HCT116 (cell line): ENCODE data around the gene LDLR. TPM values are rescaled to one million over a fixed set of nuclear protein-coding genes. Genes with fewer than 3 reads are reported as not detected.
"Not testable (repeated sequence)": the region's sequence is repeated elsewhere in the genome, so short reads cannot be mapped to it uniquely, and the experiment has no call there.

Source experiments
- ATAC-seq: fragments of 200-7000 bp; cut with Tn5 transposase; 2 replicates; pipeline ENCODE4 v1.9.1; 2020; ENCODE audit warnings: mild to moderate bottlenecking, moderate library complexity
- BruUV-seq: library from RNA; stranded (reverse); fragments of 400-500 nt; replicated peaks from 2 replicates; lab custom pipeline; 2021; lab: Mats Ljungman, UMichigan
- CTCF ChIA-PET: fragments of 300-600 bp; sonication (Branson Sonifier 250); formaldehyde crosslinking; loops from one replicate; lab custom pipeline; 2021; ENCODE audit warnings: antibody characterized with exemption; lab: Charles Lee
- POLR2A ChIA-PET: fragments of 300-600, 350-600 bp; sonication (Branson Sonifier 250); formaldehyde crosslinking; loops from one replicate; lab custom pipeline; 2021; ENCODE audit warnings: antibody characterized with exemption; lab: Charles Lee
- RAD21 ChIA-PET, 2 experiments: fragments of 300-600 bp; sonication (Branson Sonifier 250); formaldehyde crosslinking; loops; one replicate each; lab custom pipeline; 2023; ENCODE audit warnings: low total read pairs in 2 of 2; ENCODE audit not compliant: uncharacterized antibody in 2 of 2, unreplicated experiment in 2 of 2, low non-redundant PET in 1 of 2; lab: Charles Lee
- DNase-seq: peaks from one replicate; pipeline ENCODE4 v3.0.0-alpha.2; 2010; ENCODE audit warnings: low read depth, low spot score
- H2AFZ ChIP-seq: fragments of 200-600 bp; shearing (Covaris generic), sonication (generic); 2 replicates; pipeline ENCODE4 v1.6.1; 2017; ENCODE audit warnings: low read depth, mixed run types, mixed read lengths, antibody characterized with exemption, low read length; ENCODE audit not compliant: poor library complexity, severe bottlenecking
- H3K27ac ChIP-seq: 2 replicates; pipeline ENCODE4 v1.5.1; 2012; ENCODE audit warnings: low read depth, low read length
- H3K27me3 ChIP-seq: fragments of 200-600 bp; sonication (generic); 2 replicates; pipeline ENCODE4 v1.6.1; 2016; ENCODE audit warnings: mixed run types, low read length, mixed read lengths; ENCODE audit not compliant: insufficient read depth
- H3K36me3 ChIP-seq, 2 experiments: fragments of 200-500 bp in 1 of 2; fragments of 200-600 bp in 1 of 2; sonication (Bioruptor generic) in 1 of 2; sonication (generic) in 1 of 2; 2 replicates each; pipeline versions ENCODE4 v1.5.1 to v1.6.1; 2014 to 2016; ENCODE audit warnings: low read length in 2 of 2, inconsistent platforms in 1 of 2, mixed read lengths in 1 of 2, mixed run types in 1 of 2; ENCODE audit not compliant: insufficient read depth in 2 of 2, control insufficient read depth in 1 of 2
- H3K4me1 ChIP-seq, 2 experiments: fragments of 200-600 bp in 1 of 2; sonication (generic) in 1 of 2; 2 replicates each; pipeline versions ENCODE4 v1.5.1 to v1.6.1; 2012 to 2017; ENCODE audit warnings: low read length in 2 of 2, inconsistent platforms in 1 of 2, mild to moderate bottlenecking in 1 of 2, mixed read lengths in 1 of 2, mixed run types in 1 of 2, moderate library complexity in 1 of 2; ENCODE audit not compliant: insufficient read depth in 2 of 2, control insufficient read depth in 1 of 2
- H3K4me2 ChIP-seq: fragments of 200-600 bp; sonication (generic); 2 replicates; pipeline ENCODE4 v1.6.1; 2017; ENCODE audit warnings: mixed run types, low read length, mixed read lengths
- H3K4me3 ChIP-seq, 2 experiments: fragments of 200-600 bp in 1 of 2; sonication (generic) in 1 of 2; replicated peaks in 1 of 2; 2 replicates each; pipeline ENCODE4 v1.5.1; 2011 to 2016; ENCODE audit warnings: low read length in 2 of 2, control low read depth in 1 of 2, low read depth in 1 of 2, mild to moderate bottlenecking in 1 of 2, mixed read lengths in 1 of 2, mixed run types in 1 of 2
- H3K79me2 ChIP-seq: fragments of 200-600 bp; sonication (generic); 2 replicates; pipeline ENCODE4 v1.6.1; 2017; ENCODE audit warnings: mild to moderate bottlenecking, mixed run types, low read length, moderate library complexity, mixed read lengths; ENCODE audit not compliant: insufficient read depth
- H3K9ac ChIP-seq: fragments of 200-600 bp; sonication (generic); 2 replicates; pipeline ENCODE4 v1.6.1; 2016; ENCODE audit warnings: low read length, mixed read lengths
- H3K9me2 ChIP-seq: fragments of 200-600 bp; sonication (generic), shearing (Covaris generic); 2 replicates; pipeline ENCODE4 v1.6.1; 2017; ENCODE audit warnings: mixed run types, mild to moderate bottlenecking, moderate library complexity; ENCODE audit not compliant: insufficient read depth
- H3K9me3 ChIP-seq, 2 experiments: fragments of 200-500 bp in 1 of 2; fragments of 200-600 bp in 1 of 2; sonication (Bioruptor generic) in 1 of 2; sonication (generic) in 1 of 2; 2 replicates each; pipeline ENCODE4 v1.6.1; 2014 to 2017; ENCODE audit warnings: low read length in 2 of 2, mixed read lengths in 2 of 2, inconsistent platforms in 1 of 2, low read depth in 1 of 2, mild to moderate bottlenecking in 1 of 2, mixed run types in 1 of 2, moderate library complexity in 1 of 2; ENCODE audit not compliant: control insufficient read depth in 1 of 2, insufficient read depth in 1 of 2
- H4K20me1 ChIP-seq: fragments of 200-600 bp; sonication (generic), shearing (Covaris generic); 2 replicates; pipeline ENCODE4 v1.6.1; 2017; ENCODE audit warnings: mixed run types, mild to moderate bottlenecking, moderate library complexity; ENCODE audit not compliant: insufficient read depth
- CBX3 ChIP-seq: IDR thresholded peaks from 2 replicates; pipeline ENCODE4 v1.6.1; 2012; ENCODE audit warnings: low read depth
- SP1 ChIP-seq: IDR thresholded peaks from 2 replicates; pipeline ENCODE4 v1.6.1; 2012; ENCODE audit warnings: low read depth
- TCF7L2 ChIP-seq: IDR thresholded peaks from 2 replicates; pipeline ENCODE4 v1.7.0; 2011; ENCODE audit warnings: borderline replicate concordance, inconsistent platforms; ENCODE audit not compliant: insufficient read depth, insufficient read length; ENCODE audit errors: extremely low read depth
- intact Hi-C: fragments of 100-400 bp; cut with micrococcal nuclease; formaldehyde crosslinking; loops from 2 replicates; pipeline ENCODE4 v1.10.0; 2022
- total RNA-seq: library from RNA; stranded (reverse); gene quantifications from one replicate; pipeline ENCODE4 v1.2.1, GENCODE V29; 2021; ENCODE audit not compliant: unreplicated experiment

LDLR gene
- total RNA-seq, 1 experiment from 2014 or later: 92.4 TPM

DNA sequence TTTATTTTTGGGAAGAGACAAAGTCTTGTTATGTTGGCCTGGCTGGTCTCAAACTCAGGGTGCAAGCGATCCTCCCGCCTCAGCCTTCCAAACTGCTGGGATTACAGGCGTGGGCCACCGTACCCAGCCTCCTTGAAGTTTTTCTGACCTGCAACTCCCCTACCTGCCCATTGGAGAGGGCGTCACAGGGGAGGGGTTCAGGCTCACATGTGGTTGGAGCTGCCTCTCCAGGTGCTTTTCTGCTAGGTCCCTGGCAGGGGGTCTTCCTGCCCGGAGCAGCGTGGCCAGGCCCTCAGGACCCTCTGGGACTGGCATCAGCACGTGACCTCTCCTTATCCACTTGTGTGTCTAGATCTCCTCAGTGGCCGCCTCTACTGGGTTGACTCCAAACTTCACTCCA is 27.2 kb downstream of the LDLR start:
- no TSS peak for BruUV-seq
- Histone ChIP-seq H4K20me1 (no peaks in the 10 kb centered on the region; the same call in 1 of the 2 replicates), H3K4me1 (no peaks in the 10 kb centered on the region), H3K4me3 (no peak overlapping the region), H3K9me3 (no peaks in the 10 kb centered on the region), H3K36me3 (peaks cover 66 to 67% of the 10 kb centered on the region in 2 experiments), H3K79me2 (peaks cover 19% of the 10 kb centered on the region; the same call in 1 of the 2 replicates), H3K9ac (no peak overlapping the region), H2AFZ (no peak overlapping the region), H3K27me3 (no peaks in the 10 kb centered on the region), H3K9me2 (no peaks in the 10 kb centered on the region), H3K4me2 (no peak overlapping the region), H3K27ac (no peak overlapping the region)
- DNase-seq (no peak), ATAC-seq (no peak)
- TF ChIP-seq SP1: no peak
- TF ChIP-seq CBX3: no peak
- TF ChIP-seq TCF7L2: no peak
- ChIA-PET RAD21 (no interaction called here), POLR2A (no interaction called here), CTCF (no interaction called here)
- intact Hi-C loops: no loop called here

- H3K9me2 ChIP-seq, ATAC-seq, H3K27me3 ChIP-seq, DNase-seq, H3K9ac ChIP-seq, H3K27ac ChIP-seq, intact Hi-C loops, CTCF ChIA-PET, H3K9me3 ChIP-seq, H4K20me1 ChIP-seq, RAD21 ChIA-PET, BruUV-seq, H3K4me2 ChIP-seq, H3K4me3 ChIP-seq, H2AFZ ChIP-seq, H3K4me1 ChIP-seq, POLR2A ChIA-PET: not testable (repeated sequence)
- H3K79me2 ChIP-seq: peaks cover 17% of the 10 kb centered on the region; the same call in 1 of the 2 replicates
- H3K36me3 ChIP-seq: peaks cover 48 to 58% of the 10 kb centered on the region in 2 experiments; a peak in 3 of 4 replicates
Observed at GRCh38 chr19:11121963-11122362, 32.7 kb downstream of the LDLR start.
